GM21576 (cell line): ENCODE measurements around the gene CRYAB.

Experiments
- ATAC-seq: cut with Tn5 transposase; IDR thresholded peaks from one replicate; pipeline ENCODE4 v1.9.1; 2021; ENCODE audit warnings: mild to moderate bottlenecking, moderate library complexity; ENCODE audit not compliant: unreplicated experiment

Gene CRYAB

GRCh38 chr11:111911563-111912401 is at the start of gene CRYAB:
Gene CRYAB (minus strand): TSS chr11:111911770. CDS start chr11:111911724, 46 bp downstream.
- no peak for ATAC-seq

GRCh38 chr11:111960916-111961315 is 49.3 kb upstream of the CRYAB start:
- ATAC-seq = no peak

DNA sequence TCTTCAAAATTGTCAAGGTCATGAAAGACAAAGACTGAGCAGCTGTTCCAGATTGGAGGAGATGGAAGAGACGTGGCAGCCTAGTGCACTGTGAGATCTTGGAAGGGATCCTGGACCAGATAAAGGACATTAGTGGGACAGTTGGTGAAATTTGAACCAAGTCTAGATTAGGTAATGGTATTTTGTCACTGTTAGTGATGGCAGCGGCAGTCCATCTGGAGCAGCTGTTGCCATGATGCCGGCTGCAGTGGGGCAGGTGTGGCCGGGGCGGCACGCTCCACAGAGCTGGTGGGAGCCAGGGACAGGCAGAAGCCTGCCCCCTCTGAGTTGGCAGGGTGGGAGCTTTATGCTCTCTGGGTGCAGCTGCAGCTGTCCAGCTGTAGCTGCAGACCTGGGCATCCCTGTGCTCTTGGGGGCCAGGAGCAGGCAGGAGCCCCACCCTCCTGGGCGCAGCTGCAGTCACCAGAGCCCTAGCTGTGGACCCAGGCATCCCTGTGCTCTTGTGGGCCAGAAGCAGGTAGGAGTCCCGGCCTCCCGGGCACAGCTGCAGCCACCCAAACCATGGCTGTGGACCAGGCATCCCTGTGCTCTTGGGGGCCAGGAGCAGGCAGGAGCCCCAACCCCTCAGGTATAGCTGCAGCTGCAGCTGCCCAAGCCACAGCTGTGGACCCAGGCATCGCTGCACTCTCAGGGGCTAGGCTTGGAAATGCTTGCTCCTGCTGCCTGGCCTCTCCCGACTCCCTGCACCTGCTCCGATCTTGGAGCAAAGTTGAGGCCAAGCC is 46.3 kb upstream of the CRYAB start:
- no peak for ATAC-seq

DNA sequence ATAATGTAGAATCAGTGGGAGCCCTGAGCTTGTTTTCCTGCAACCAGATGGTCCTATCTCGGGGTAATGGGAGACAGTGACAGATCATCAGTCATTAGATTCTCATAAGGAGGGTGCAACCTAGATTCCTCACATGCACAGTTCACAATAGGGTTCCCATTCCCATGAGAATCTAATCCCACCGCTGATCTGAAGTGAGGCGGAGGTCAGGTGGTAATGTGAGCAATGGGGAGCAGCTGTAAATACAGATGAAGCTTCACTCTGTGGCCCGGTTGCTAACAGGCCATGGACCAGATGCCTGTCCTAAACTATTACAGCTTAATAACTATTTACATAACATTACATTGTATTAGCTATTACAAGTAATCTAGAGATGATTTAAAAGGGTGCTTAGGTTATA is 42.6 kb upstream of the CRYAB start:
- ATAC-seq = no peak

GRCh38 chr11:111951565-111951964 is 40.0 kb upstream of the CRYAB start:
- no peak for ATAC-seq

- no peak for ATAC-seq
These were observed 38.2 kb upstream of the CRYAB start for GRCh38 chr11:111949519-111950426.

GRCh38 chr11:111947143-111947542 is 35.6 kb upstream of the CRYAB start:
- ATAC-seq = no peak

- no peak for ATAC-seq
These were observed 34.9 kb upstream of the CRYAB start for GRCh38 chr11:111946499-111946898.

DNA sequence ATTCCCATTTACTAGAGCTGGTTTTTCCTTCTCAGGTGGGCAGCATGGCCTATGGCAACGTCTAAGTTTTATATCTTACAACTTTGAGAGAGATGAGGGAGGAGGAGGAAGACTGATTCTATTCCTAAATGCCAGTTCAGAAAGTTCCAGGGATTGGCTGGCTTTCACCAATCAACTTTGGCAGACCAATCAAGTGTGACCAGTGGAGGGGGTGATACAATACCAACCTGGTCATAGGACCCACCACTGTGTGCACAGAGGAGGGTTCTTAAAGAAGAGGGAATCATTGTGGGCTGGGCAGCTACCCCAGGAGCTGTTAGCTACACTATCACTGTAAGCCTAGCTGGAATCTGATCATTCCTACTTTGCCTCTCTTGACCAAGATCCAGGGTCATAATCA is 33.6 kb upstream of the CRYAB start:
- ATAC-seq = no peak

DNA sequence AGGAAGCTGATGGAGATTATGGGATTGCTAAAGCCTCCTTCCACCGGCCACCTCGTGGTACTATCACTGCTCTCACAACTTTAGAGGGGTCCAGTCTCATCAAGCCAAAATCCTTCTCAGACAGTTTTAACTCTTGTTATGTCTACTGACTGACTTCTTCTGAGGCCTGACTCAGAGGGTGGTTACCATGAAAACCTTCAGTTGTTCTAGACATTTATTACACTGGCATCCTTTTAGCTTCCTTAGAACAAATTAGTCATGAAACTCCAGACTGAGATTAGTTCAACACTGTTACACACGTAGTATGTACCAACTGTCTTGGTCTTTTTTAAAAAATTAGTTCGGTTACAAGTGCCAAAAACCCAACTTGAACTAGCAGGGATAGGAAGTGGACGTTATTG is 33.1 kb upstream of the CRYAB start:
- no peak for ATAC-seq

GRCh38 chr11:111944139-111944538 is 32.6 kb upstream of the CRYAB start:
- ATAC-seq = no peak

DNA sequence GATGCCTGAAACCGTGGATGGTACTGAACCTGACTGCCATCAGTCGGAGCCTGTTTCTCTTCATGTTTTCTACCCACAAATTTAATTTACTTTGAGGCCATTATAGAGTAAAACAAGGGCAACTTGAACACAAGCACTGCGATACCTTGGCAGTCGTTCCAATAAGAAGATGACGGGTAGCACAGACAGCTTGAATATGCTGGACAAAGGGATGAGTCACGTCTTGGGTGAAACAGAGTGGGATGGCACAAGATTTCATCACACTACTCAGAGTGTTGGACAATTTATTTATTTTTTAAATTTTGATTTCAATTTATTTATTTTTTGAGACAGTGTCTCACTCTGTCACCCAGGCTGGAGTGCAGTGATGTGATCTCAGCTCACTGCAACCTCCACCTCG is 31.3 kb upstream of the CRYAB start:
- ATAC-seq = no peak

DNA sequence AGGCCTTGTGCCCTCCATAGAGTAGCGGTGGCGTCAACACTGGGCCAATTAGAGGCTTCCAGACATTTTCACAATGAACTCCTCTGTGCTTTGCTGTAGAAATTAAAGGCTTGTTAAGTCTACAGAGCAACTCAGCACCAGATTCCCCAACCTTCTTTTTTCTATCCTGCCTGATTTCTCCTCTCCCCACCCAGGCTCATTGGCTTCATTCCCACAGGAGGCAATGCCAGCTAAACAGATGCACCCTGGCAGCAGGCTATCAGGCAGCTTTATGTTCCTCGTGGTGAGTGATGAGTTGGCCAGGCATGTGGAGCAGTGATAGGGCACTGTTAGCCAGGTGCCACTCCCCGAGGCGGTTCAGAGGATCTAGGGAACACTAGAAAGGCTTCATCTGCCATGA is 30.4 kb upstream of the CRYAB start:
- ATAC-seq = no peak

DNA sequence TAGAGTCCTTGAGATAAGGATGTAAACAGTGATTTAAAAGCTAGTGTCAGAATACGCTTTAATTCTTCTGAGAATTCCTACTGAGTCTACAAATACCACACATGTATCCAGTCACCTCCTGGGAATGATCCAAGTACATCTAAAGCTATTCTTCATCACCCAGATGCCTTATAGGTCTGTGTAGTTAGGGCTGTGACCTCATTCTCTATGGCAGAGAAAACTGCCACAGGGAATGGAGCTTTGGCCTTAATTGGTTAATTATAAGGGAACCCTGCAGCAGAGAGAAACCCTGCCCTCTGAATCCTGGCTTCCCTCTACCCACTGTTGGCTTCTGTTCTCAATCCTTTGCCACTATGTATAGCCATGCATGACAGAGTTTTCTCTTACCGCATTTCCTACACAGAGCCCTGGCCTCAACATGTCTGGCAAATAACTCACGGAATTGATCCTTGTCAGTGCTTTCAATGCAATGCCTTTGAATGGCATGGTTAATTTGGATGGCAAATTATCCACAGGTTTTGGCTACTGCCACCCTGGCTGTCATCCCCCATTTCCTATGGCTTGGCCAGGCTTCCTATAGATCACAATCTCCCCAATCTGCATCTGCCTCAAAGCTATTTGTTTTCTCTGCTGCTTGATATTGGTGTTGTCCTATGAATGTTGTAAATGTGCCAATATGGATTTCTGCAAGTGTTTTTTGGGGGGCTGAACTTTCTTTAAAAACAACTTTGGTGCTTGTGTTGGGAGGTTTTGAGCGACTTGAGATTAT is 28.4 kb upstream of the CRYAB start:
- no peak for ATAC-seq

- peak; percentile 77 for ATAC-seq
These were observed 27.2 kb upstream of the CRYAB start for GRCh38 chr11:111938687-111939160.

DNA sequence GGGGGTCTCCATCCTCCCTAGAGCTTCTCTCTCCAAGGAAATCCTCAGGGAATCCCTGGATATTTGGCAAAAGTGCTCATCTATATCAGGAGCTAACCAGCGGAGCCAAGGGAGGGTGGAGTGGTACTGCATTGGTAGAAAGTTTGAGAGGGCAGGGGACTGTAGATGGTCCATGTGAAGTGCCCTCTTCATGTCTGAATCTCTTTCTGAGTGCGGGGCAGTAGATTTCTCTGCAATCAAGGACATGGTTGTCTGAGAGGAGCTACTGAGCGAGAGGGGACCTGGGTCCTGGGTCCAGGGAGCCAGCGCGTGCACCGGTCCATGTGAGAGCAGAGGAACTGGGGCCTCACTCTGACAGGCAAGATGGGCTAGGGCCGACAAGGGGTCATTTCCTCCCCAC is 26.3 kb upstream of the CRYAB start:
- ATAC-seq = no peak

- no peak for ATAC-seq
These were observed 25.8 kb upstream of the CRYAB start for GRCh38 chr11:111937461-111937769.

GRCh38 chr11:111936040-111936540 is 24.5 kb upstream of the CRYAB start:
- no peak for ATAC-seq

GRCh38 chr11:111935317-111936039 is 23.9 kb upstream of the CRYAB start:
- no peak for ATAC-seq

- ATAC-seq = no peak
These were observed 22.7 kb upstream of the CRYAB start for GRCh38 chr11:111934306-111934705.
